H1 (cell line): ENCODE data around the gene NLGN4X. TPM values are rescaled to one million over a fixed set of nuclear protein-coding genes. Genes with fewer than 3 reads are reported as not detected.

Source experiments
- CTCF ChIA-PET: fragments of 300-600 bp; sonication (Branson Sonifier 250); formaldehyde crosslinking; loops from one replicate; lab custom pipeline; 2021; ENCODE audit not compliant: partially characterized antibody; lab: Charles Lee
- POLR2A ChIA-PET: fragments of 300-600 bp; sonication (Branson Sonifier 250); formaldehyde crosslinking; loops from one replicate; lab custom pipeline; 2021; ENCODE audit warnings: inconsistent platforms; ENCODE audit not compliant: partially characterized antibody; lab: Charles Lee
- DNase-seq, 2 experiments: peaks; one replicate each; pipeline versions ENCODE4 v3.0.0 to v3.0.0-alpha.2; 2010 to 2022; ENCODE audit warnings: low spot score in 2 of 2, low read depth in 1 of 2, mixed read lengths in 1 of 2
- FAIRE-seq: peaks from 2 replicates; lab custom pipeline; 2011; peaks lifted over from hg19 to GRCh38; lab: Jason Lieb, UNC
- H2AFZ ChIP-seq: 2 replicates; pipeline ENCODE4 v1.8.1; 2012; ENCODE audit warnings: low read length, inconsistent platforms
- H2AK5ac ChIP-seq: 2 replicates; pipeline ENCODE4 v1.6.1; 2013; ENCODE audit warnings: low read depth, low read length
- H2BK120ac ChIP-seq: replicated peaks from 2 replicates; pipeline ENCODE3; 2013; ENCODE audit warnings: low read depth, low read length, inconsistent platforms
- H2BK12ac ChIP-seq: 2 replicates; pipeline ENCODE4 v1.6.1; 2013; ENCODE audit warnings: low read depth, low read length
- H2BK15ac ChIP-seq: 2 replicates; pipeline ENCODE4 v1.6.1; 2013; ENCODE audit warnings: low read length
- H2BK20ac ChIP-seq: 2 replicates; pipeline ENCODE4 v1.6.1; 2013; ENCODE audit warnings: low read length
- H2BK5ac ChIP-seq: 2 replicates; pipeline ENCODE4 v1.6.1; 2013; ENCODE audit warnings: low read depth, low read length
- H3K14ac ChIP-seq: 2 replicates; pipeline ENCODE4 v1.6.1; 2013; ENCODE audit warnings: inconsistent platforms; ENCODE audit not compliant: insufficient read length
- H3K18ac ChIP-seq: 2 replicates; pipeline ENCODE4 v1.6.1; 2013; ENCODE audit warnings: low read length; ENCODE audit errors: extremely low read depth
- H3K23ac ChIP-seq: 2 replicates; pipeline ENCODE4 v1.6.1; 2013; ENCODE audit warnings: inconsistent platforms; ENCODE audit not compliant: insufficient read length
- H3K23me2 ChIP-seq: 2 replicates; pipeline ENCODE4 v1.6.1; 2013; ENCODE audit warnings: low read depth, low read length
- H3K27ac ChIP-seq: 2 replicates; pipeline ENCODE4 v1.6.1; 2011; ENCODE audit warnings: low read depth, low read length, inconsistent platforms
- H3K27me3 ChIP-seq, 4 experiments: replicated peaks in 1 of 4; 1 replicate in 1 of 4; 2 replicates in 3 of 4; pipeline versions ENCODE4 v1.6.1 to v1.8.1; 2011 to 2013; ENCODE audit warnings: low read length in 3 of 4, mild to moderate bottlenecking in 3 of 4, inconsistent platforms in 2 of 4, mixed read lengths in 2 of 4, moderate library complexity in 1 of 4; ENCODE audit not compliant: control insufficient read depth in 3 of 4, insufficient read depth in 3 of 4; ENCODE audit errors: extremely low read depth in 1 of 4
- H3K36me3 ChIP-seq, 4 experiments: 2 replicates each; pipeline versions ENCODE4 v1.6.1 to v1.8.1; 2011 to 2013; ENCODE audit warnings: mild to moderate bottlenecking in 4 of 4, low read length in 3 of 4, moderate library complexity in 2 of 4, control low read depth in 1 of 4, inconsistent platforms in 1 of 4; ENCODE audit not compliant: insufficient read depth in 4 of 4, control insufficient read depth in 2 of 4
- H3K4ac ChIP-seq: replicated peaks from 2 replicates; pipeline ENCODE3; 2013; ENCODE audit warnings: low read length, low read depth, mixed read lengths, inconsistent platforms; ENCODE audit not compliant: insufficient read length
- H3K4me1 ChIP-seq, 4 experiments: replicated peaks in 1 of 4; 1 replicate in 1 of 4; 2 replicates in 3 of 4; pipeline versions ENCODE4 v1.6.1 to v1.8.1; 2011 to 2013; ENCODE audit warnings: low read length in 3 of 4, inconsistent platforms in 2 of 4, mixed read lengths in 1 of 4; ENCODE audit not compliant: insufficient read depth in 4 of 4, control insufficient read depth in 3 of 4
- H3K4me2 ChIP-seq, 2 experiments: 2 replicates each; pipeline versions ENCODE4 v1.6.1 to v1.8.1; 2011 to 2013; ENCODE audit warnings: low read depth in 2 of 2, low read length in 2 of 2, control low read depth in 1 of 2, inconsistent platforms in 1 of 2, mild to moderate bottlenecking in 1 of 2; ENCODE audit not compliant: insufficient read depth in 1 of 2
- H3K4me3 ChIP-seq, 4 experiments: fragments of 200-600, 300-600 bp in 1 of 4; sonication (generic), shearing (Covaris generic), sonication (Bioruptor Twin) in 1 of 4; 2 replicates each; pipeline versions ENCODE4 v1.5.1 to v1.8.1; 2011 to 2016; ENCODE audit warnings: low read length in 4 of 4, low read depth in 3 of 4, control low read depth in 2 of 4, inconsistent platforms in 2 of 4, mild to moderate bottlenecking in 2 of 4, mixed read lengths in 1 of 4, moderate library complexity in 1 of 4; ENCODE audit not compliant: insufficient read depth in 2 of 4; ENCODE audit errors: extremely low read depth in 1 of 4
- H3K56ac ChIP-seq: replicated peaks from 2 replicates; pipeline ENCODE3; 2013; ENCODE audit warnings: low read depth, mild to moderate bottlenecking, mixed read lengths, low read length, inconsistent platforms; ENCODE audit not compliant: insufficient read length
- H3K79me1 ChIP-seq: 2 replicates; pipeline ENCODE4 v1.6.1; 2013; ENCODE audit warnings: low read depth, low read length, control low read depth
- H3K79me2 ChIP-seq, 2 experiments: 2 replicates each; pipeline versions ENCODE4 v1.6.1 to v1.8.1; 2012 to 2013; ENCODE audit warnings: low read length in 2 of 2, mild to moderate bottlenecking in 2 of 2, inconsistent platforms in 1 of 2; ENCODE audit not compliant: insufficient read depth in 2 of 2, control insufficient read depth in 1 of 2
- H3K9ac ChIP-seq, 4 experiments: replicated peaks in 1 of 4; 1 replicate in 1 of 4; 2 replicates in 3 of 4; pipeline versions ENCODE4 v1.6.1 to v1.8.1; 2011 to 2013; ENCODE audit warnings: low read depth in 3 of 4, low read length in 3 of 4, control low read depth in 2 of 4, mild to moderate bottlenecking in 2 of 4, moderate library complexity in 2 of 4, inconsistent platforms in 1 of 4; ENCODE audit errors: extremely low read depth in 1 of 4
- H3K9me3 ChIP-seq, 2 experiments: 2 replicates each; pipeline versions ENCODE4 v1.6.1 to v1.8.1; 2012 to 2013; ENCODE audit warnings: mild to moderate bottlenecking in 2 of 2, moderate library complexity in 2 of 2, control low read depth in 1 of 2, inconsistent platforms in 1 of 2, low read depth in 1 of 2, low read length in 1 of 2, mixed read lengths in 1 of 2; ENCODE audit not compliant: insufficient read depth in 2 of 2
- H4K20me1 ChIP-seq, 2 experiments: replicated peaks in 1 of 2; 2 replicates each; pipeline versions ENCODE3 to v1.8.1; 2011 to 2013; ENCODE audit warnings: inconsistent platforms in 2 of 2, low read length in 2 of 2, mild to moderate bottlenecking in 1 of 2; ENCODE audit not compliant: insufficient read depth in 2 of 2, control insufficient read depth in 1 of 2
- H4K5ac ChIP-seq: 2 replicates; pipeline ENCODE4 v1.6.1; 2013; ENCODE audit warnings: low read length, low read depth, mixed read lengths, inconsistent platforms; ENCODE audit not compliant: insufficient read length
- H4K8ac ChIP-seq: 2 replicates; pipeline ENCODE4 v1.8.0; 2013; ENCODE audit warnings: mild to moderate bottlenecking, moderate library complexity, low read length, inconsistent platforms; ENCODE audit not compliant: insufficient read depth; ENCODE audit errors: extremely low read depth
- H4K91ac ChIP-seq: replicated peaks from 2 replicates; pipeline ENCODE3; 2013; ENCODE audit warnings: low read length, mixed read lengths, inconsistent platforms; ENCODE audit not compliant: insufficient read length
- CBX5 ChIP-seq: fragments of 300-800, 300-1000 bp; sonication (generic); IDR thresholded peaks from 2 replicates; pipeline ENCODE4 v1.7.1; 2016; ENCODE audit warnings: antibody characterized with exemption, low read length, low read depth
- CEBPB ChIP-seq: IDR thresholded peaks from 2 replicates; pipeline ENCODE4 v1.6.1; 2012; ENCODE audit warnings: low read depth, low read length
- CHD1 ChIP-seq: IDR thresholded peaks from 2 replicates; pipeline ENCODE4 v1.6.1; 2012; ENCODE audit warnings: low read depth, low read length, improper control_type of control experiment
- EZH2 ChIP-seq: fragments of 200-600 bp; sonication (generic); IDR thresholded peaks from 2 replicates; pipeline ENCODE4 v1.7.1; 2012; ENCODE audit warnings: low read depth, mild to moderate bottlenecking, moderate library complexity, low read length, inconsistent platforms; ENCODE audit not compliant: severe bottlenecking
- FOSL1 ChIP-seq: IDR thresholded peaks from 2 replicates; pipeline ENCODE4 v1.6.1; 2011; ENCODE audit warnings: mild to moderate bottlenecking, low read depth, low read length, moderate library complexity; ENCODE audit not compliant: insufficient read depth
- GTF2F1 ChIP-seq: IDR thresholded peaks from 2 replicates; pipeline ENCODE4 v1.6.1; 2012; ENCODE audit warnings: low read depth, low read length, improper control_type of control experiment, borderline replicate concordance
- KDM1A ChIP-seq: fragments of 200-600, 300-600 bp; sonication (generic); IDR thresholded peaks from 2 replicates; pipeline ENCODE4 v1.7.1; 2016; ENCODE audit warnings: mild to moderate bottlenecking, low read length, borderline replicate concordance
- KDM5A ChIP-seq: fragments of 200-600 bp; IDR thresholded peaks from 2 replicates; pipeline ENCODE4 v1.7.1; 2012; ENCODE audit warnings: mild to moderate bottlenecking, low read length, inconsistent platforms, mixed read lengths
- POU5F1 ChIP-seq: IDR thresholded peaks from 2 replicates; pipeline ENCODE4 v1.6.1; 2011; ENCODE audit warnings: low read depth, mild to moderate bottlenecking, low read length, moderate library complexity
- RFX5 ChIP-seq: IDR thresholded peaks from 2 replicates; pipeline ENCODE4 v1.6.1; 2011; ENCODE audit warnings: low read depth, low read length, improper control_type of control experiment, borderline replicate concordance
- RXRA ChIP-seq: IDR thresholded peaks from 2 replicates; pipeline ENCODE4 v1.6.1; 2011; ENCODE audit warnings: low read depth, mild to moderate bottlenecking, low read length, moderate library complexity; ENCODE audit not compliant: insufficient read depth
- SAP30 ChIP-seq: fragments of 300-600 bp; sonication (generic); IDR thresholded peaks from 2 replicates; pipeline ENCODE4 v1.7.1; 2012; ENCODE audit warnings: low read length, moderate library complexity, mild to moderate bottlenecking, inconsistent platforms; ENCODE audit not compliant: insufficient read depth, insufficient replicate concordance
- SIX5 ChIP-seq: IDR thresholded peaks from 2 replicates; pipeline ENCODE4 v1.6.1; 2011; ENCODE audit warnings: mild to moderate bottlenecking, low read depth, low read length
- SP4 ChIP-seq: IDR thresholded peaks from 2 replicates; pipeline ENCODE4 v1.6.1; 2012; ENCODE audit warnings: low read length, inconsistent platforms
- YY1 ChIP-seq: IDR thresholded peaks from 2 replicates; pipeline ENCODE4 v1.6.1; 2011; ENCODE audit warnings: low read depth, mild to moderate bottlenecking, low read length
- WGBS, 2 experiments: shearing (Covaris generic) in 1 of 2; methylation state at CpG; one replicate each; pipeline versions ENCODE4 v1.1.6 to v1.1.7; 2013 to 2015; ENCODE audit warnings: low lambda C conversion rate in 2 of 2, mixed read lengths in 2 of 2, inconsistent platforms in 1 of 2, low coverage in 1 of 2, missing lambda C conversion rate in 1 of 2; ENCODE audit not compliant: insufficient replicate concordance in 2 of 2, insufficient coverage in 1 of 2, insufficient read length in 1 of 2; ENCODE audit errors: extremely low coverage in 1 of 2, missing lambda C conversion rate in 1 of 2; 5-methylcytosine and 5-hydroxymethylcytosine counted together
- polyA plus RNA-seq, 7 experiments: library from polyadenylated mRNA; depleted of rRNA in 3 of 7; stranded (reverse) in 5 of 7; unstranded in 2 of 7; fragments of >200 nt in 5 of 7; fragments of 200-250 nt in 2 of 7; gene quantifications; 1 replicate in 5 of 7; 2 replicates in 1 of 7; 4 replicates in 1 of 7; pipeline versions ENCODE4 v1.2.1 to v1.2.3, GENCODE V29; 2011 to 2013; ENCODE audit warnings: missing spikeins in 2 of 7, mixed read lengths in 2 of 7
- total RNA-seq: library from RNA; stranded (reverse); fragmentation: NEBNext Ultra II Directional; extraction: Animal tissue kit (Norgen Biotek cat#: 25700); gene quantifications from 2 replicates; pipeline ENCODE4 v1.2.1, GENCODE V29; 2021

The NLGN4X gene
- total and polyA plus RNA-seq, 2 of the 8 experiments (the other 6 are each of a cell fraction or from before 2014, with no cell fraction given): 104 to 124 TPM

- H2BK120ac ChIP-seq: no peak overlapping the region
- H2BK20ac ChIP-seq: no peak overlapping the region; the same call in 1 of the 2 replicates
- DNase-seq: no peak
- H3K4me3 ChIP-seq: no peak overlapping the region
- H4K5ac ChIP-seq: no peak overlapping the region
- no peaks in the 10 kb centered on the region for H3K36me3 ChIP-seq
- H2BK12ac ChIP-seq: no peak overlapping the region
- H3K56ac ChIP-seq: no peak overlapping the region
- peaks cover 0 to 4% of the 10 kb centered on the region in 2 experiments; a peak in 1 of 4 replicates for H3K9me3 ChIP-seq
- no peaks in the 10 kb centered on the region for H3K4me1 ChIP-seq
- no peak overlapping the region for H2BK15ac ChIP-seq
- H3K79me1 ChIP-seq: no peaks in the 10 kb centered on the region
- no peak overlapping the region for H4K8ac ChIP-seq
- H3K27me3 ChIP-seq: no peaks in the 10 kb centered on the region
- H2AFZ ChIP-seq: no peak overlapping the region
- H3K4me2 ChIP-seq: no peak overlapping the region
- 93% methylated on average over 6 of the region's 6 CpGs; no CpG with 5 or more reads in 1 of the 2 experiments for WGBS, 2 experiments
- no peaks in the 10 kb centered on the region for H3K79me2 ChIP-seq
- H3K23ac ChIP-seq: no peak overlapping the region
- CTCF ChIA-PET: no interaction called here
- FAIRE-seq: no peak
- no peak overlapping the region for H3K27ac ChIP-seq
- no peak overlapping the region for H3K4ac ChIP-seq
- no peak overlapping the region for H3K9ac ChIP-seq
- H2AK5ac ChIP-seq: no peak overlapping the region
- no peak overlapping the region for H3K18ac ChIP-seq
- no peak overlapping the region for H2BK5ac ChIP-seq
- H4K20me1 ChIP-seq: no peaks in the 10 kb centered on the region
- no peaks in the 10 kb centered on the region for H3K23me2 ChIP-seq
- H4K91ac ChIP-seq: no peak overlapping the region
- POLR2A ChIA-PET: no interaction called here
- H3K14ac ChIP-seq: no peak overlapping the region
- no peak for TF ChIP-seq EZH2
- no peak for TF ChIP-seq RFX5
- TF ChIP-seq KDM1A: no peak
- no peak for TF ChIP-seq CHD1
- no peak for TF ChIP-seq CBX5
- TF ChIP-seq FOSL1: no peak
- no peak for TF ChIP-seq SAP30
- TF ChIP-seq SP4: no peak
- TF ChIP-seq GTF2F1: no peak
- TF ChIP-seq YY1: no peak
- TF ChIP-seq RXRA: no peak
- no peak for TF ChIP-seq CEBPB
- TF ChIP-seq KDM5A: no peak
- TF ChIP-seq SIX5: no peak
- no peak for TF ChIP-seq POU5F1
These were observed 16.0 kb upstream of the NLGN4X start for GRCh38 chrX:6244666-6245065.
